ENCODE measurements around the gene KRT24. TPM values are rescaled to one million over a fixed set of nuclear protein-coding genes. Genes with fewer than 3 reads are reported as not detected.

Gene KRT24
- total and polyA plus RNA-seq, 3 donors from 2014 or later, result 0.12 TPM; not detected in 2

GRCh38 chr17:40699371-40699770, 4.2 kb downstream of the KRT24 start:
- Histone ChIP-seq H3K36me3 (ENCODE audit: low read depth, missing control alignments) (no peaks in the 10 kb centered on the region), H3K9me3 (no peaks in the 10 kb centered on the region), H3K27me3 (no peaks in the 10 kb centered on the region), H3K4me3 (no peak overlapping the region), H3K4me1 (no peaks in the 10 kb centered on the region), H3K27ac (no peak overlapping the region)
- TF ChIP-seq CTCF (IDR thresholded peaks at IDR 0.05), result no peak
- no peak for DNase-seq
- intact Hi-C loops (cut with DNase I; ENCODE audit: low total_unique reads), result no loop called here
- 49 to 62% methylated on average over 9 of the region's 9 CpGs for whole genome bisulfite sequencing, 2 donors

- no peak for TF ChIP-seq POLR2A (IDR thresholded peaks at IDR 0.05)
- no peak for TF ChIP-seq CTCF (IDR thresholded peaks at IDR 0.05)
- Histone ChIP-seq H3K4me3 (no peak overlapping the region), H3K27me3 (no peaks in the 10 kb centered on the region), H3K27ac (no peak overlapping the region), H3K9me3 (no peaks in the 10 kb centered on the region), H3K36me3 (ENCODE audit: low read depth, missing control alignments) (no peaks in the 10 kb centered on the region), H3K4me1 (no peaks in the 10 kb centered on the region)
- WGBS, 2 donors, result 38 to 53% methylated on average over 7 of the region's 7 CpGs
- intact Hi-C loops (cut with DNase I; ENCODE audit: low total_unique reads), result no loop called here
- DNase-seq, result no peak
Measured at GRCh38 chr17:40697297-40697696, 6.3 kb downstream of the KRT24 start.

GRCh38 chr17:40696651-40697072, 6.9 kb downstream of the KRT24 start:
- 79 to 89% methylated on average over 3 of the region's 3 CpGs for WGBS, 2 donors
- no peaks in the 10 kb centered on the region for H3K9me3 ChIP-seq
- no peak overlapping the region for H3K4me3 ChIP-seq
- no peaks in the 10 kb centered on the region for H3K36me3 ChIP-seq (ENCODE audit: low read depth, missing control alignments)
- no peaks in the 10 kb centered on the region for H3K27me3 ChIP-seq
- H3K27ac ChIP-seq, result no peak overlapping the region
- TF ChIP-seq POLR2A (IDR thresholded peaks at IDR 0.05) (no peak), CTCF (IDR thresholded peaks at IDR 0.05) (no peak)
- H3K4me1 ChIP-seq, result no peaks in the 10 kb centered on the region
- intact Hi-C loops (cut with DNase I; ENCODE audit: low total_unique reads), result no loop called here
- DNase-seq, result no peak

GRCh38 chr17:40695874-40696472, 7.6 kb downstream of the KRT24 start:
- H3K9me3 ChIP-seq, result no peaks in the 10 kb centered on the region
- DNase-seq, result no peak
- intact Hi-C loops (cut with DNase I; ENCODE audit: low total_unique reads), result no loop called here

More at GRCh38 chr17:40695874-40696472, 7.6 kb downstream of the KRT24 start:
- Histone ChIP-seq H3K4me3 (no peak overlapping the region), H3K27me3 (no peaks in the 10 kb centered on the region), H3K4me1 (no peaks in the 10 kb centered on the region), H3K27ac (no peak overlapping the region), H3K36me3 (ENCODE audit: low read depth, missing control alignments) (no peaks in the 10 kb centered on the region)
- WGBS, 2 donors, result 94 to 96% methylated on average over 6 of the region's 6 CpGs
- TF ChIP-seq CTCF (IDR thresholded peaks at IDR 0.05), result no peak
- no peak for TF ChIP-seq POLR2A (IDR thresholded peaks at IDR 0.05)
